ENCODE measurements around the gene ARL9. TPM values are rescaled to one million over a fixed set of nuclear protein-coding genes. Genes with fewer than 3 reads are reported as not detected.

ARL9 gene
- total RNA-seq, 1 experiment from 2014 or later = 0.08 TPM

DNA sequence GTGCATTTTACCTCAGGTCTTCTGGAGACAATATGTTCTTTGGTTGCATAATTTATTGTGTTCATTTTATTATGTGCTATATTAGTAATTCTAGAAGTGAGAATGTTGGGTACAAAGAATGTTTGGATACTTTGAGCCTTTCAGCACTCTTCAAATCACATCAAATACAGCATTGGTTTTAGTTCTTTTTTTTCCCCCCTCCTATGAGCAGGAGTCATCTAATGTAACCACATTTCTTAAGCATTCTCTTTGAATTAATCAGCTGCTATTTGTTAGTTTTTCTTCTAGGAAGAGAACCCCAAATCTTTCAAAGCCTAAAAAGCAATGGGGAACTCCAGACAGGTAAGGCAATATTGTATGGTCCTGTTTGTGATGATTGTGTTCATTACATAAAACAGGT, 46.7 kb downstream of the ARL9 start:
- no peaks in the 10 kb centered on the region for H3K36me3 ChIP-seq
- no peak overlapping the region for H3K27ac ChIP-seq
- no peaks in the 10 kb centered on the region for H3K4me1 ChIP-seq
- no peaks in the 10 kb centered on the region for H3K27me3 ChIP-seq
- no peak overlapping the region for H3K4me3 ChIP-seq
- no peaks in the 10 kb centered on the region for H3K9me3 ChIP-seq (replicated peaks)
- no peak for DNase-seq

DNA sequence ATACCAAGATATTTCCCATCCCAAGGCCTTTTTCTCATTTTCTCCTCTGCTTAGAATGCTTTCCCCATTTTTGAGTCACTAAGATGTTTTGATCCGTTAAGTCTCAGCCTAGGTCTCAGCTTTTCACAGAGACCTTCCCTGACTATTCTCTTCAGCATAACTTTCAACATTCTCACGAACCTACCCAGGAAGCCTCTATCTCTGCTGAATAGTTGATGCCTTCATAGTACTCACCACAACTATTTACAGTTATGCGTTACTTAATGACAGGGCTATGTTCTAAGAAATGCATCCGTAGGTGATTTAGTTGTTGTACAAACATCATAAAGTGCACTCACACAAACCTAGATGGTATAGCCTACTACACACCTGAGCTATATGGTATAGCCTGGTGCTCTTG, 64.5 kb downstream of the ARL9 start:
- no peak overlapping the region for H3K27ac ChIP-seq
- H3K36me3 ChIP-seq = no peaks in the 10 kb centered on the region
- DNase-seq = no peak
- no peaks in the 10 kb centered on the region for H3K9me3 ChIP-seq (replicated peaks)
- H3K4me1 ChIP-seq = no peaks in the 10 kb centered on the region
- no peak overlapping the region for H3K4me3 ChIP-seq
- H3K27me3 ChIP-seq = no peaks in the 10 kb centered on the region

Other genes with a start within 250 kb of the ARL9 start
- 13.2 and 21.0 TPM in 2 replicates for gene AASDH, start 118.3 kb upstream of the ARL9 start, total RNA-seq (2014; rRNA removed; shearing (Covaris generic))
- gene PPAT, start 70.2 kb upstream of the ARL9 start, total RNA-seq (2014; rRNA removed; shearing (Covaris generic)) = 93.5 and 97.1 TPM in 2 replicates
- gene PAICS, start 69.5 kb upstream of the ARL9 start, total RNA-seq (2014; rRNA removed; shearing (Covaris generic)) = 326 and 334 TPM in 2 replicates
- 115 and 133 TPM in 2 replicates for gene SRP72, start 38.2 kb upstream of the ARL9 start, total RNA-seq (2014; rRNA removed; shearing (Covaris generic))
- gene HOPX, start 175.5 kb downstream of the ARL9 start, total RNA-seq (2014; rRNA removed; shearing (Covaris generic)) = not detected in 2 replicates

Data from SJCRH30 (cell line).